Tibial nerve (tissue), 4 donors: Measurements from ENCODE around the gene MASP1.

Experiments
- EP300 ChIP-seq, 2 donors: sonication (generic); formaldehyde crosslinking; IDR thresholded peaks; one replicate each; pipeline ENCODE4 v1.6.1; 2017; ENCODE audit warnings: antibody characterized with exemption in 2 of 2, mild to moderate bottlenecking in 1 of 2
- TF ChIP-seq, protein P1 (sequence below), 5 experiments: fragments of 200-600 bp in 3 of 5; fragments of 450-650 bp in 2 of 5; sonication (generic) in 3 of 5; IDR thresholded peaks; one replicate each; pipeline ENCODE4 v1.5.1; 2016 to 2019; ENCODE audit warnings: antibody characterized with exemption in 5 of 5, mild to moderate bottlenecking in 3 of 5, moderate library complexity in 2 of 5

DNA sequence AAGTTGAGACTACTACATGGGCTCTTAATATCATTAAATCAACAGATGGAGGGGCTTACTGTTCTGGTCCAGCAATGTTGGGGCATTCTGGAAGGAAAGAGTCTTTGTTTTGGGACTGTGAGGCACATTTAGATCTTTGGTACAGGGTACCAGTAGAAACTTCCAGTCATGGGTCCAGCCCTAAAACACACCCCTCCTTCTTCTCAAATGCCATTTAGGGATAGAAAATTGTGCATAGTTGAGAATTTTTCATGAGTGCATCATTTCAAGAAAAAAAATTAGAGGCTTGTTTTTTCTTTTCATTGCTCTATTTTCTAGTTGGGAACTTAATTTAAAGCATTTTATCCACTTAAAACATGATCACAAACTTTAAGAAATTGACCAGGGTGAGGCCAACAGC, 98.4 kb downstream of the MASP1 start:
- TF ChIP-seq, protein P1, sequence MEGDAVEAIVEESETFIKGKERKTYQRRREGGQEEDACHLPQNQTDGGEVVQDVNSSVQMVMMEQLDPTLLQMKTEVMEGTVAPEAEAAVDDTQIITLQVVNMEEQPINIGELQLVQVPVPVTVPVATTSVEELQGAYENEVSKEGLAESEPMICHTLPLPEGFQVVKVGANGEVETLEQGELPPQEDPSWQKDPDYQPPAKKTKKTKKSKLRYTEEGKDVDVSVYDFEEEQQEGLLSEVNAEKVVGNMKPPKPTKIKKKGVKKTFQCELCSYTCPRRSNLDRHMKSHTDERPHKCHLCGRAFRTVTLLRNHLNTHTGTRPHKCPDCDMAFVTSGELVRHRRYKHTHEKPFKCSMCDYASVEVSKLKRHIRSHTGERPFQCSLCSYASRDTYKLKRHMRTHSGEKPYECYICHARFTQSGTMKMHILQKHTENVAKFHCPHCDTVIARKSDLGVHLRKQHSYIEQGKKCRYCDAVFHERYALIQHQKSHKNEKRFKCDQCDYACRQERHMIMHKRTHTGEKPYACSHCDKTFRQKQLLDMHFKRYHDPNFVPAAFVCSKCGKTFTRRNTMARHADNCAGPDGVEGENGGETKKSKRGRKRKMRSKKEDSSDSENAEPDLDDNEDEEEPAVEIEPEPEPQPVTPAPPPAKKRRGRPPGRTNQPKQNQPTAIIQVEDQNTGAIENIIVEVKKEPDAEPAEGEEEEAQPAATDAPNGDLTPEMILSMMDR (IDR thresholded peaks at IDR 0.05), result no peak
- TF ChIP-seq EP300 (IDR thresholded peaks at IDR 0.05), result no peak
